WTC11 (cell line): ENCODE data around the gene NDUFV1. TPM values are rescaled to one million over a fixed set of nuclear protein-coding genes. Genes with fewer than 3 reads are reported as not detected.
"Not testable (repeated sequence)": the region's sequence is repeated elsewhere in the genome, so short reads cannot be mapped to it uniquely, and the experiment has no call there.

Experiments used
- ATAC-seq: fragments of 200-7000 bp; cut with Tn5 transposase; 2 replicates; pipeline ENCODE4 v1.10.0; 2021; ENCODE audit warnings: mild to moderate bottlenecking, moderate library complexity
- CTCF ChIA-PET: fragments of 300-600 bp; sonication (Branson Sonifier 250); formaldehyde crosslinking; loops from one replicate; lab custom pipeline; 2021; ENCODE audit warnings: antibody characterized with exemption; lab: Charles Lee
- POLR2A ChIA-PET: fragments of 350-600 bp; sonication (Branson Sonifier 250); formaldehyde crosslinking; loops from one replicate; lab custom pipeline; 2021; ENCODE audit warnings: antibody characterized with exemption; lab: Charles Lee
- DNase-seq: peaks from one replicate; pipeline ENCODE4 v3.0.0; 2021; ENCODE audit warnings: low spot score
- H3K27ac Mint-ChIP-seq: 2 replicates; pipeline ENCODE4 v1.8.0; 2021; ENCODE audit warnings: mixed read lengths
- H3K27me3 Mint-ChIP-seq: 2 replicates; pipeline ENCODE4 v1.8.0; 2021; ENCODE audit warnings: low read depth, mild to moderate bottlenecking, moderate library complexity, mixed read lengths
- H3K36me3 Mint-ChIP-seq: 2 replicates; pipeline ENCODE4 v1.8.0; 2021; ENCODE audit warnings: mixed read lengths
- H3K4me1 Mint-ChIP-seq: 2 replicates; pipeline ENCODE4 v1.8.0; 2022; ENCODE audit warnings: mixed read lengths
- H3K4me3 Mint-ChIP-seq: 2 replicates; pipeline ENCODE4 v1.8.0; 2021; ENCODE audit warnings: mild to moderate bottlenecking, moderate library complexity, mixed read lengths
- H3K9me3 Mint-ChIP-seq: 2 replicates; pipeline ENCODE4 v1.8.0; 2021; ENCODE audit warnings: mixed read lengths
- ATF3 ChIP-seq: sonication (generic); formaldehyde crosslinking; conservative IDR thresholded peaks from 2 replicates; pipeline ENCODE4 v1.8.1; 2022; ENCODE audit warnings: mild to moderate bottlenecking, missing genetic modification reagents
- ETV6 ChIP-seq: sonication (generic); formaldehyde crosslinking; IDR thresholded peaks from 2 replicates; pipeline ENCODE4 v1.8.1; 2022; ENCODE audit warnings: mild to moderate bottlenecking, missing genetic modification reagents
- IRF2 ChIP-seq: sonication (generic); formaldehyde crosslinking; IDR thresholded peaks from 2 replicates; pipeline ENCODE4 v1.8.0; 2022; ENCODE audit warnings: low read depth, missing genetic modification reagents, borderline replicate concordance
- JAZF1 ChIP-seq: fragments of 250-450 bp; sonication (Bioruptor Pico); IDR thresholded peaks from 2 replicates; pipeline ENCODE4 v1.9.0; 2021; ENCODE audit warnings: moderate library complexity, mild to moderate bottlenecking, inconsistent platforms
- JUN ChIP-seq: sonication (generic); formaldehyde crosslinking; IDR thresholded peaks from 2 replicates; pipeline ENCODE4 v1.8.0; 2023; ENCODE audit warnings: mild to moderate bottlenecking, missing genetic modification reagents
- KAT7 ChIP-seq: sonication (generic); formaldehyde crosslinking; IDR thresholded peaks from 2 replicates; pipeline ENCODE4 v1.8.1; 2023; ENCODE audit warnings: missing genetic modification reagents, mild to moderate bottlenecking, borderline replicate concordance
- MYBL2 ChIP-seq: sonication (generic); formaldehyde crosslinking; IDR thresholded peaks from 2 replicates; pipeline ENCODE4 v1.8.1; 2023; ENCODE audit warnings: mild to moderate bottlenecking, moderate library complexity, missing genetic modification reagents
- NR1H2 ChIP-seq: sonication (generic); formaldehyde crosslinking; IDR thresholded peaks from 2 replicates; pipeline ENCODE4 v1.9.0; 2021; ENCODE audit warnings: mild to moderate bottlenecking, moderate library complexity, missing genetic modification reagents
- OVOL2 ChIP-seq: fragments of 250-450 bp; sonication (Bioruptor Pico); IDR thresholded peaks from 2 replicates; pipeline ENCODE4 v1.9.0; 2021; ENCODE audit warnings: mild to moderate bottlenecking, borderline replicate concordance
- RELA ChIP-seq: sonication (generic); formaldehyde crosslinking; IDR thresholded peaks from 2 replicates; pipeline ENCODE4 v1.8.1; 2022; ENCODE audit warnings: missing genetic modification reagents, mild to moderate bottlenecking, borderline replicate concordance
- SMAD3 ChIP-seq: sonication (generic); formaldehyde crosslinking; IDR thresholded peaks from 2 replicates; pipeline ENCODE4 v1.8.0; 2022; ENCODE audit warnings: missing genetic modification reagents, mild to moderate bottlenecking, borderline replicate concordance
- SMAD4 ChIP-seq: sonication (generic); formaldehyde crosslinking; IDR thresholded peaks from 2 replicates; pipeline ENCODE4 v1.8.0; 2022; ENCODE audit warnings: mild to moderate bottlenecking, missing genetic modification reagents
- TEAD4 ChIP-seq: sonication (generic); formaldehyde crosslinking; IDR thresholded peaks from 2 replicates; pipeline ENCODE4 v1.8.0; 2022; ENCODE audit warnings: mild to moderate bottlenecking, missing genetic modification reagents
- ZMAT4 ChIP-seq: fragments of 250-450 bp; sonication (Bioruptor Pico); IDR thresholded peaks from 2 replicates; pipeline ENCODE4 v1.9.0; 2021; ENCODE audit warnings: mild to moderate bottlenecking
- ZNF121 ChIP-seq: sonication (generic); formaldehyde crosslinking; IDR thresholded peaks from 2 replicates; pipeline ENCODE4 v1.8.0; 2023; ENCODE audit warnings: missing genetic modification reagents
- ZNF138 ChIP-seq: sonication (generic); formaldehyde crosslinking; conservative IDR thresholded peaks from 2 replicates; pipeline ENCODE4 v1.8.1; 2022; ENCODE audit warnings: mild to moderate bottlenecking, moderate library complexity, missing genetic modification reagents
- ZNF396 ChIP-seq: fragments of 250-450 bp; sonication (Bioruptor Pico); IDR thresholded peaks from 2 replicates; pipeline ENCODE4 v1.8.0; 2021; ENCODE audit warnings: mild to moderate bottlenecking, moderate library complexity, borderline replicate concordance
- total RNA-seq: library from RNA; stranded (reverse); gene quantifications from 3 replicates; pipeline ENCODE4 v1.2.3, GENCODE V29; 2021
- TF ChIP-seq, protein P1 (sequence below): sonication (generic); formaldehyde crosslinking; IDR thresholded peaks from 2 replicates; pipeline ENCODE4 v1.8.0; 2023; ENCODE audit warnings: missing genetic modification reagents
- TF ChIP-seq, protein P2 (sequence below): sonication (generic); formaldehyde crosslinking; conservative IDR thresholded peaks from 2 replicates; pipeline ENCODE4 v1.8.1; 2023; ENCODE audit warnings: mild to moderate bottlenecking, low read depth, missing genetic modification reagents, moderate library complexity
- TF ChIP-seq, protein P3 (sequence below): fragments of 200-600 bp; IDR thresholded peaks from 2 replicates; pipeline ENCODE4 v1.8.0; 2022; ENCODE audit warnings: antibody characterized with exemption

NDUFV1 gene
- total RNA-seq, 1 experiment from 2014 or later = 231 TPM

GRCh38 chr11:67656278-67656922 is 49.7 kb downstream of the NDUFV1 start (continued):
- TF ChIP-seq, protein P1, sequence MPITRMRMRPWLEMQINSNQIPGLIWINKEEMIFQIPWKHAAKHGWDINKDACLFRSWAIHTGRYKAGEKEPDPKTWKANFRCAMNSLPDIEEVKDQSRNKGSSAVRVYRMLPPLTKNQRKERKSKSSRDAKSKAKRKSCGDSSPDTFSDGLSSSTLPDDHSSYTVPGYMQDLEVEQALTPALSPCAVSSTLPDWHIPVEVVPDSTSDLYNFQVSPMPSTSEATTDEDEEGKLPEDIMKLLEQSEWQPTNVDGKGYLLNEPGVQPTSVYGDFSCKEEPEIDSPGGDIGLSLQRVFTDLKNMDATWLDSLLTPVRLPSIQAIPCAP = no peak
- TF ChIP-seq SMAD3 (CRISPR knock-in tag) (no peak), MYBL2 (CRISPR knock-in tag) (no peak), ZMAT4 (CRISPR knock-in tag) (no peak), RELA (CRISPR knock-in tag) (no peak), ETV6 (CRISPR knock-in tag) (no peak), ZNF121 (no peak), ZNF396 (CRISPR knock-in tag) (no peak), NR1H2 (no peak)
- TF ChIP-seq, protein P2, sequence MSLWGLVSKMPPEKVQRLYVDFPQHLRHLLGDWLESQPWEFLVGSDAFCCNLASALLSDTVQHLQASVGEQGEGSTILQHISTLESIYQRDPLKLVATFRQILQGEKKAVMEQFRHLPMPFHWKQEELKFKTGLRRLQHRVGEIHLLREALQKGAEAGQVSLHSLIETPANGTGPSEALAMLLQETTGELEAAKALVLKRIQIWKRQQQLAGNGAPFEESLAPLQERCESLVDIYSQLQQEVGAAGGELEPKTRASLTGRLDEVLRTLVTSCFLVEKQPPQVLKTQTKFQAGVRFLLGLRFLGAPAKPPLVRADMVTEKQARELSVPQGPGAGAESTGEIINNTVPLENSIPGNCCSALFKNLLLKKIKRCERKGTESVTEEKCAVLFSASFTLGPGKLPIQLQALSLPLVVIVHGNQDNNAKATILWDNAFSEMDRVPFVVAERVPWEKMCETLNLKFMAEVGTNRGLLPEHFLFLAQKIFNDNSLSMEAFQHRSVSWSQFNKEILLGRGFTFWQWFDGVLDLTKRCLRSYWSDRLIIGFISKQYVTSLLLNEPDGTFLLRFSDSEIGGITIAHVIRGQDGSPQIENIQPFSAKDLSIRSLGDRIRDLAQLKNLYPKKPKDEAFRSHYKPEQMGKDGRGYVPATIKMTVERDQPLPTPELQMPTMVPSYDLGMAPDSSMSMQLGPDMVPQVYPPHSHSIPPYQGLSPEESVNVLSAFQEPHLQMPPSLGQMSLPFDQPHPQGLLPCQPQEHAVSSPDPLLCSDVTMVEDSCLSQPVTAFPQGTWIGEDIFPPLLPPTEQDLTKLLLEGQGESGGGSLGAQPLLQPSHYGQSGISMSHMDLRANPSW (CRISPR knock-in tag) = no peak

GRCh38 chr11:67657300-67657699 is 50.6 kb downstream of the NDUFV1 start:
- no peaks in the 10 kb centered on the region for H3K4me1 Mint-ChIP-seq
- H3K27me3 Mint-ChIP-seq = no peaks in the 10 kb centered on the region; the same call in 1 of the 2 replicates
- POLR2A ChIA-PET = no interaction called here
- H3K36me3 Mint-ChIP-seq = peaks cover 30% of the 10 kb centered on the region
- H3K9me3 Mint-ChIP-seq = peaks cover 34% of the 10 kb centered on the region
- CTCF ChIA-PET = interaction anchor here (1.0 kb wide), 1 partner anchor 9 kb away, joined by 3 read pairs; no protein-coding TSS in a partner anchor
- DNase-seq (no peak), ATAC-seq (no peak)
- no peak overlapping the region for H3K4me3 Mint-ChIP-seq
- TF ChIP-seq OVOL2 (CRISPR knock-in tag) = no peak
- TF ChIP-seq ZNF138 (CRISPR knock-in tag) = no peak
- TF ChIP-seq KAT7 = no peak
- no peak for TF ChIP-seq JUN
- no peak for TF ChIP-seq IRF2 (CRISPR knock-in tag)
- TF ChIP-seq TEAD4 = no peak
- no peak for TF ChIP-seq ETV6 (CRISPR knock-in tag)
- TF ChIP-seq SMAD4 (CRISPR knock-in tag) = no peak
- TF ChIP-seq JAZF1 (CRISPR knock-in tag) = no peak
- no peak for TF ChIP-seq ATF3
- no peak overlapping the region for H3K27ac Mint-ChIP-seq

DNA sequence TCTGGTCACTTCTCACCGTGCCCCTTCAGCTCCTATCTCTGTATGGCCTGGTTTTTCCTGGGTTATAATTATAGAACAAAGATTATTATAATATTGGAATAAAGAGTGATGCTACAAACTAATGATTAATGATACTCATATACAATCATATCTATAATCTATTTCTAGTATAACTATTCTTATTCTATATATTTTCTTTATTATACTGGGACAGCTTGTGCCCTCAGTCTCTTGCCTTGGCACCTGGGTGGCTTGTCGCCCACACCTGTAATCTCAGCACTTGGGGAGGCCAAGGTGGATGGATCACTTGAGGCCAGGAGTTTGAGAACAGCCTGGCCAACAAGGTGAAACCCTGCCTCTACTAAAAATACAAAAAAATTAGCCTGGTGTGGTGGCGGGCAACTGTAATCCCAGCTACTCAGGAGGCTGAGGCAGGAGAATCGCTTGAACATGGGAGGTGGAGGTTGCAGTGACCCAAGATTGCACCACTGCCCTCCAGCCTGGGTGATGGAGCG is 53.0 kb downstream of the NDUFV1 start:
- not testable (repeated sequence) for DNase-seq, H3K27me3 Mint-ChIP-seq, H3K4me3 Mint-ChIP-seq, ATAC-seq, H3K27ac Mint-ChIP-seq, H3K4me1 Mint-ChIP-seq
- CTCF ChIA-PET = interaction anchor here (0.6 to 2.9 kb wide), 19 partner anchors 8 to 83 kb away, joined by 3 to 34 read pairs (median 4); partner anchors contain the start of genes ACY3, ALDH3B2, NUDT8 and TBX10
- TF ChIP-seq, protein P3, sequence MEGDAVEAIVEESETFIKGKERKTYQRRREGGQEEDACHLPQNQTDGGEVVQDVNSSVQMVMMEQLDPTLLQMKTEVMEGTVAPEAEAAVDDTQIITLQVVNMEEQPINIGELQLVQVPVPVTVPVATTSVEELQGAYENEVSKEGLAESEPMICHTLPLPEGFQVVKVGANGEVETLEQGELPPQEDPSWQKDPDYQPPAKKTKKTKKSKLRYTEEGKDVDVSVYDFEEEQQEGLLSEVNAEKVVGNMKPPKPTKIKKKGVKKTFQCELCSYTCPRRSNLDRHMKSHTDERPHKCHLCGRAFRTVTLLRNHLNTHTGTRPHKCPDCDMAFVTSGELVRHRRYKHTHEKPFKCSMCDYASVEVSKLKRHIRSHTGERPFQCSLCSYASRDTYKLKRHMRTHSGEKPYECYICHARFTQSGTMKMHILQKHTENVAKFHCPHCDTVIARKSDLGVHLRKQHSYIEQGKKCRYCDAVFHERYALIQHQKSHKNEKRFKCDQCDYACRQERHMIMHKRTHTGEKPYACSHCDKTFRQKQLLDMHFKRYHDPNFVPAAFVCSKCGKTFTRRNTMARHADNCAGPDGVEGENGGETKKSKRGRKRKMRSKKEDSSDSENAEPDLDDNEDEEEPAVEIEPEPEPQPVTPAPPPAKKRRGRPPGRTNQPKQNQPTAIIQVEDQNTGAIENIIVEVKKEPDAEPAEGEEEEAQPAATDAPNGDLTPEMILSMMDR = peak; percentile 7; the same call in 1 of the 2 replicates
- peaks cover 26% of the 10 kb centered on the region for H3K36me3 Mint-ChIP-seq
- H3K9me3 Mint-ChIP-seq = peaks cover 29% of the 10 kb centered on the region
- POLR2A ChIA-PET = interaction anchor here (0.6 kb wide), 1 partner anchor 1083 kb away, joined by 4 read pairs; no protein-coding TSS in a partner anchor

GRCh38 chr11:67660752-67661151 is 54.0 kb downstream of the NDUFV1 start:
- H3K4me1 Mint-ChIP-seq, H3K27ac Mint-ChIP-seq, POLR2A ChIA-PET, ATAC-seq, DNase-seq, H3K4me3 Mint-ChIP-seq, H3K27me3 Mint-ChIP-seq: not testable (repeated sequence)
- CTCF ChIA-PET = interaction anchor here (2.9 kb wide), 1 partner anchor 31 kb away, joined by 34 read pairs; the partner anchor contains the start of gene NUDT8
- Mint-ChIP-seq H3K9me3 (peaks cover 23% of the 10 kb centered on the region), H3K36me3 (peaks cover 24% of the 10 kb centered on the region)
